ENCODE data around the gene CAPN8.

GRCh38 chr1:223533708-223534107, 131.8 kb downstream of the CAPN8 start:
- TF ChIP-seq CTCF (IDR thresholded peaks at IDR 0.05) (no peak), POLR2A (IDR thresholded peaks at IDR 0.05) (no peak), EP300 (IDR thresholded peaks at IDR 0.05; ENCODE audit: low read depth) (no peak)

Measured in transverse colon (tissue), 3 donors.